ENCODE measurements around the gene FKBP5. TPM values are rescaled to one million over a fixed set of nuclear protein-coding genes. Genes with fewer than 3 reads are reported as not detected.

The FKBP5 gene
- total RNA-seq, 1 donor from 2014 or later, result 4.6 TPM

DNA sequence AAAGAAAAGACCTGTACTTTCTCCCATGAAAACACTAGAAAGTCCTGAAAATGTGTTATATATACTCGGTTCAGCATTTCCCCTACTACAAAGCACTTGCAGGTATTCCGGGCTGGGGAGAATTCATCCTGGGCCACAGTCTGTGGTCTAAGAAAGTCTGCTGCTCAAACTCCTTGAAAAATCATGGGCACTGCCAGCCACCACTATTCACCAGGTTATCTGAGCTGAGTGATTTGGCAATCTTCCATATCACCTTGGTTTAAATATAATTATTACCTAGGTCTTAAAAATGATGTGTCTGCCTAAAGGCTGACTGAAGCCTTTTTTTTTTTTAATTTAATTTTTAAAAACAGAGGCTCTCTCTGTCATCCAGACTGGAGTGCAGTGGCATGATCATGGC lies 11.3 kb downstream of the FKBP5 start:
- no peak overlapping the region for H3K4me3 Mint-ChIP-seq (ENCODE audit: unreplicated experiment)
- H3K4me1 ChIP-seq (ENCODE audit: insufficient read depth, low read length), result peaks cover 11% of the 10 kb centered on the region
- peaks cover 21% of the 10 kb centered on the region for H3K4me1 Mint-ChIP-seq (ENCODE audit: low read depth, unreplicated experiment)
- H3K9me3 ChIP-seq (ENCODE audit: insufficient read depth, low read depth, low read length), result no peaks in the 10 kb centered on the region
- no peak overlapping the region for H2AFZ ChIP-seq (ENCODE audit: low read depth, low read length)
- H3K4me2 ChIP-seq (ENCODE audit: low read length), result no peak overlapping the region
- DNase-seq (ENCODE audit: low read depth), result no peak
- TF ChIP-seq EZH2 (IDR thresholded peaks at IDR 0.05; ENCODE audit: insufficient read depth, low read length), result no peak
- TF ChIP-seq, protein P1, sequence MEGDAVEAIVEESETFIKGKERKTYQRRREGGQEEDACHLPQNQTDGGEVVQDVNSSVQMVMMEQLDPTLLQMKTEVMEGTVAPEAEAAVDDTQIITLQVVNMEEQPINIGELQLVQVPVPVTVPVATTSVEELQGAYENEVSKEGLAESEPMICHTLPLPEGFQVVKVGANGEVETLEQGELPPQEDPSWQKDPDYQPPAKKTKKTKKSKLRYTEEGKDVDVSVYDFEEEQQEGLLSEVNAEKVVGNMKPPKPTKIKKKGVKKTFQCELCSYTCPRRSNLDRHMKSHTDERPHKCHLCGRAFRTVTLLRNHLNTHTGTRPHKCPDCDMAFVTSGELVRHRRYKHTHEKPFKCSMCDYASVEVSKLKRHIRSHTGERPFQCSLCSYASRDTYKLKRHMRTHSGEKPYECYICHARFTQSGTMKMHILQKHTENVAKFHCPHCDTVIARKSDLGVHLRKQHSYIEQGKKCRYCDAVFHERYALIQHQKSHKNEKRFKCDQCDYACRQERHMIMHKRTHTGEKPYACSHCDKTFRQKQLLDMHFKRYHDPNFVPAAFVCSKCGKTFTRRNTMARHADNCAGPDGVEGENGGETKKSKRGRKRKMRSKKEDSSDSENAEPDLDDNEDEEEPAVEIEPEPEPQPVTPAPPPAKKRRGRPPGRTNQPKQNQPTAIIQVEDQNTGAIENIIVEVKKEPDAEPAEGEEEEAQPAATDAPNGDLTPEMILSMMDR (IDR thresholded peaks at IDR 0.05; ENCODE audit: insufficient read depth, low read depth, low read length), result no peak
- H4K20me1 ChIP-seq (ENCODE audit: insufficient read depth, low read length), result no peaks in the 10 kb centered on the region
- no peaks in the 10 kb centered on the region for H3K36me3 Mint-ChIP-seq (ENCODE audit: low read depth, unreplicated experiment)
- H3K9ac ChIP-seq (ENCODE audit: low read length), result no peak overlapping the region
- no peak for FAIRE-seq
- no peaks in the 10 kb centered on the region for H3K36me3 ChIP-seq (ENCODE audit: insufficient read depth, low read length)
- H3K27ac ChIP-seq (ENCODE audit: low read depth, low read length), result no peak overlapping the region
- H3K79me2 ChIP-seq (ENCODE audit: insufficient read depth, low read length), result peaks cover 4% of the 10 kb centered on the region
- no peaks in the 10 kb centered on the region for H3K27me3 ChIP-seq (ENCODE audit: insufficient read depth, low read length)
- H3K9me3 Mint-ChIP-seq (ENCODE audit: unreplicated experiment), result no peaks in the 10 kb centered on the region
- H3K4me3 ChIP-seq (ENCODE audit: insufficient read depth, low read depth, low read length), result no peak overlapping the region
- H3K27ac Mint-ChIP-seq (ENCODE audit: unreplicated experiment), result no peak overlapping the region
- no peaks in the 10 kb centered on the region for H3K27me3 Mint-ChIP-seq (ENCODE audit: low read depth, unreplicated experiment)

DNA sequence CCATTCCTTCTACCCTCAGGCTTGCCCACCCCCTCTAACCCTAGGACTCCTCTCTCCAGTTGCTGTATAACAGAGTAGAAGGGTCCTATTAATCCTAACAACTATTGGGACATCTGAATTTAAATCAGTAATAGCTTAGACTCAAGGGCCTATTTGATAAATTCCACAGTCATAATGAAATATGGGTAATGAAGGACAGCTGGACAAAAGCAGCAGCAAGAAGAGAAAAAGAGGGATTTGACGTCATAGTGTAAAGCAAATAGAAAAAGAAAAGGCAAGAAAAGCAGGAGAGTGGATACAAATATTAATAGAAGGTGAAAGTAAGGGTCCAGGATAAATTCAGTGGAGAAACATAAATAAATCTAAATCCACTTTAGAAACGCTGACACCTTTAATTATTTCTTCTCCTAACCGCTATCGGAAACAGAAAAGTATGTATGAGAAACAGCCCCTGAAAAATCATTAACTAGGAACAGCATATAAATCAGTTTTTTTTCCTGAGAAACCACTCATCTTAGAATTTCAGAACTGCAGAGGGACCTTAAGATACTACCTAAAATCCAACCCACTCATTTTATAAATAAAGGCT lies 12.8 kb downstream of the FKBP5 start:
- Histone ChIP-seq H2AFZ (ENCODE audit: low read depth, low read length) (no peak overlapping the region), H3K9ac (ENCODE audit: low read length) (no peak overlapping the region), H3K9me3 (ENCODE audit: insufficient read depth, low read depth, low read length) (no peaks in the 10 kb centered on the region), H3K4me3 (ENCODE audit: insufficient read depth, low read depth, low read length) (no peak overlapping the region), H3K79me2 (ENCODE audit: insufficient read depth, low read length) (no peaks in the 10 kb centered on the region), H3K27ac (ENCODE audit: low read depth, low read length) (no peak overlapping the region), H4K20me1 (ENCODE audit: insufficient read depth, low read length) (no peaks in the 10 kb centered on the region), H3K4me2 (ENCODE audit: low read length) (no peak overlapping the region), H3K27me3 (ENCODE audit: insufficient read depth, low read length) (no peaks in the 10 kb centered on the region), H3K4me1 (ENCODE audit: insufficient read depth, low read length) (peaks cover 11% of the 10 kb centered on the region), H3K36me3 (ENCODE audit: insufficient read depth, low read length) (no peaks in the 10 kb centered on the region)
- TF ChIP-seq, protein P1 (IDR thresholded peaks at IDR 0.05; ENCODE audit: insufficient read depth, low read depth, low read length), result no peak
- no peak for TF ChIP-seq EZH2 (IDR thresholded peaks at IDR 0.05; ENCODE audit: insufficient read depth, low read length)
- no peaks in the 10 kb centered on the region for H3K36me3 Mint-ChIP-seq (ENCODE audit: low read depth, unreplicated experiment)
- H3K27ac Mint-ChIP-seq (ENCODE audit: unreplicated experiment), result no peak overlapping the region
- peaks cover 19% of the 10 kb centered on the region for H3K4me1 Mint-ChIP-seq (ENCODE audit: low read depth, unreplicated experiment)
- H3K9me3 Mint-ChIP-seq (ENCODE audit: unreplicated experiment), result no peaks in the 10 kb centered on the region
- no peak overlapping the region for H3K4me3 Mint-ChIP-seq (ENCODE audit: unreplicated experiment)
- FAIRE-seq (no peak), DNase-seq (ENCODE audit: low read depth) (no peak)
- H3K27me3 Mint-ChIP-seq (ENCODE audit: low read depth, unreplicated experiment), result no peaks in the 10 kb centered on the region

GRCh38 chr6:35674594-35674993 lies 14.1 kb downstream of the FKBP5 start:
- no peak overlapping the region for H3K9ac ChIP-seq (ENCODE audit: low read length)
- Mint-ChIP-seq H3K36me3 (ENCODE audit: low read depth, unreplicated experiment) (no peaks in the 10 kb centered on the region), H3K4me1 (ENCODE audit: low read depth, unreplicated experiment) (peaks cover 20% of the 10 kb centered on the region), H3K4me3 (ENCODE audit: unreplicated experiment) (no peak overlapping the region), H3K9me3 (ENCODE audit: unreplicated experiment) (no peaks in the 10 kb centered on the region), H3K27me3 (ENCODE audit: low read depth, unreplicated experiment) (no peaks in the 10 kb centered on the region), H3K27ac (ENCODE audit: unreplicated experiment) (no peak overlapping the region)
- H3K4me2 ChIP-seq (ENCODE audit: low read length), result no peak overlapping the region
- H3K36me3 ChIP-seq (ENCODE audit: insufficient read depth, low read length), result no peaks in the 10 kb centered on the region
- no peaks in the 10 kb centered on the region for H4K20me1 ChIP-seq (ENCODE audit: insufficient read depth, low read length)
- no peak for FAIRE-seq
- no peak overlapping the region for H2AFZ ChIP-seq (ENCODE audit: low read depth, low read length)
- no peak overlapping the region for H3K27ac ChIP-seq (ENCODE audit: low read depth, low read length)
- H3K79me2 ChIP-seq (ENCODE audit: insufficient read depth, low read length), result no peaks in the 10 kb centered on the region
- H3K9me3 ChIP-seq (ENCODE audit: insufficient read depth, low read depth, low read length), result no peaks in the 10 kb centered on the region
- H3K4me3 ChIP-seq (ENCODE audit: insufficient read depth, low read depth, low read length), result no peak overlapping the region
- no peak for TF ChIP-seq EZH2 (IDR thresholded peaks at IDR 0.05; ENCODE audit: insufficient read depth, low read length)
- TF ChIP-seq, protein P1 (IDR thresholded peaks at IDR 0.05; ENCODE audit: insufficient read depth, low read depth, low read length), result no peak
- peaks cover 16% of the 10 kb centered on the region for H3K4me1 ChIP-seq (ENCODE audit: insufficient read depth, low read length)
- no peaks in the 10 kb centered on the region for H3K27me3 ChIP-seq (ENCODE audit: insufficient read depth, low read length)
- no peak for DNase-seq (ENCODE audit: low read depth)

Data from astrocyte (in vitro differentiated cells and primary cell).